ENCODE measurements around the gene TOMM7.
"Not testable (repeated sequence)": the region's sequence is repeated elsewhere in the genome, so short reads cannot be mapped to it uniquely, and the experiment has no call there.

DNA sequence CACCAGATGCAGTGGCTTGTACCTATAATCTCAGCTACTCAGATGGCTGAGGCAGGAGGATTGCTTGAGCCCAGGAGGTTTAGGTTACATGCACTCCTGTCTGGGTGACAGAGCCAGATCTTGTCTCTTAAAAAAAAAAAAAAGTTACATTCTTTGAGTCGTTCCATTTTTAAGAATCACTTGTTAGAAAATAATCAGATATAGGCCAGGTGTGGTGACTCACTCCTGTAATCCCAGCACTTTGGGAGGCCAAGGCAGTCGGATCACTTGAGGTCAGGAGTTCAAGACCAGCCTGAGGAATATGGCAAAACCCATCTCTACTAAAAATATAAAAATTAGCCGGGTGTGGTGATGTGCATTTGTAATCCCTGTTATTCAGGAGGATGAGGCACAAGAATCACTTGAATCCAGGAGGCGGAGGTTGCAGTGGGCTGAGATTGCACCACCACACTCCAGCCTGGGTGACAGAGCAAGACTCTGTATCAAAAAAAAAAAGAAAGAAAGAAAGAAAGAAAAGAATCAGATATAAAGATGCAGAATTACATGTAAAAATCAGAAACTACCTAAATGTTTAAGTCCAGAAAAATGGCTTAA is 42.8 kb downstream of the TOMM7 start:
- TF ChIP-seq CTCF (conservative IDR thresholded peaks at IDR 0.05 in 1 of 2, IDR thresholded peaks at IDR 0.05 in 1 of 2; ENCODE audit: extremely low read depth in 1 of 2, insufficient read depth in 1 of 2, low read depth in 1 of 2, low read length in 2 of 2); EZH2 (IDR thresholded peaks at IDR 0.05; ENCODE audit: borderline replicate concordance, low read length): not testable (repeated sequence)
